HCT116 (cell line): ENCODE results near the gene WDR82. TPM values are rescaled to one million over a fixed set of nuclear protein-coding genes. Genes with fewer than 3 reads are reported as not detected.

Source experiments
- ATAC-seq: fragments of 200-7000 bp; cut with Tn5 transposase; 2 replicates; pipeline ENCODE4 v1.9.1; 2020; ENCODE audit warnings: mild to moderate bottlenecking, moderate library complexity
- BruUV-seq: library from RNA; stranded (reverse); fragments of 400-500 nt; replicated peaks from 2 replicates; lab custom pipeline; 2021; lab: Mats Ljungman, UMichigan
- CTCF ChIA-PET: fragments of 300-600 bp; sonication (Branson Sonifier 250); formaldehyde crosslinking; loops from one replicate; lab custom pipeline; 2021; ENCODE audit warnings: antibody characterized with exemption; lab: Charles Lee
- POLR2A ChIA-PET: fragments of 300-600, 350-600 bp; sonication (Branson Sonifier 250); formaldehyde crosslinking; loops from one replicate; lab custom pipeline; 2021; ENCODE audit warnings: antibody characterized with exemption; lab: Charles Lee
- RAD21 ChIA-PET, 2 experiments: fragments of 300-600 bp; sonication (Branson Sonifier 250); formaldehyde crosslinking; loops; one replicate each; lab custom pipeline; 2023; ENCODE audit warnings: low total read pairs in 2 of 2; ENCODE audit not compliant: uncharacterized antibody in 2 of 2, unreplicated experiment in 2 of 2, low non-redundant PET in 1 of 2; lab: Charles Lee
- DNase-seq: peaks from one replicate; pipeline ENCODE4 v3.0.0-alpha.2; 2010; ENCODE audit warnings: low read depth, low spot score
- H2AFZ ChIP-seq: fragments of 200-600 bp; shearing (Covaris generic), sonication (generic); 2 replicates; pipeline ENCODE4 v1.6.1; 2017; ENCODE audit warnings: low read depth, mixed run types, mixed read lengths, antibody characterized with exemption, low read length; ENCODE audit not compliant: poor library complexity, severe bottlenecking
- H3K27ac ChIP-seq: 2 replicates; pipeline ENCODE4 v1.5.1; 2012; ENCODE audit warnings: low read depth, low read length
- H3K27me3 ChIP-seq: fragments of 200-600 bp; sonication (generic); 2 replicates; pipeline ENCODE4 v1.6.1; 2016; ENCODE audit warnings: mixed run types, low read length, mixed read lengths; ENCODE audit not compliant: insufficient read depth
- H3K36me3 ChIP-seq, 2 experiments: fragments of 200-500 bp in 1 of 2; fragments of 200-600 bp in 1 of 2; sonication (Bioruptor generic) in 1 of 2; sonication (generic) in 1 of 2; 2 replicates each; pipeline versions ENCODE4 v1.5.1 to v1.6.1; 2014 to 2016; ENCODE audit warnings: low read length in 2 of 2, inconsistent platforms in 1 of 2, mixed read lengths in 1 of 2, mixed run types in 1 of 2; ENCODE audit not compliant: insufficient read depth in 2 of 2, control insufficient read depth in 1 of 2
- H3K4me1 ChIP-seq, 2 experiments: fragments of 200-600 bp in 1 of 2; sonication (generic) in 1 of 2; 2 replicates each; pipeline versions ENCODE4 v1.5.1 to v1.6.1; 2012 to 2017; ENCODE audit warnings: low read length in 2 of 2, inconsistent platforms in 1 of 2, mild to moderate bottlenecking in 1 of 2, mixed read lengths in 1 of 2, mixed run types in 1 of 2, moderate library complexity in 1 of 2; ENCODE audit not compliant: insufficient read depth in 2 of 2, control insufficient read depth in 1 of 2
- H3K4me2 ChIP-seq: fragments of 200-600 bp; sonication (generic); 2 replicates; pipeline ENCODE4 v1.6.1; 2017; ENCODE audit warnings: mixed run types, low read length, mixed read lengths
- H3K4me3 ChIP-seq, 2 experiments: fragments of 200-600 bp in 1 of 2; sonication (generic) in 1 of 2; replicated peaks in 1 of 2; 2 replicates each; pipeline ENCODE4 v1.5.1; 2011 to 2016; ENCODE audit warnings: low read length in 2 of 2, control low read depth in 1 of 2, low read depth in 1 of 2, mild to moderate bottlenecking in 1 of 2, mixed read lengths in 1 of 2, mixed run types in 1 of 2
- H3K79me2 ChIP-seq: fragments of 200-600 bp; sonication (generic); 2 replicates; pipeline ENCODE4 v1.6.1; 2017; ENCODE audit warnings: mild to moderate bottlenecking, mixed run types, low read length, moderate library complexity, mixed read lengths; ENCODE audit not compliant: insufficient read depth
- H3K9ac ChIP-seq: fragments of 200-600 bp; sonication (generic); 2 replicates; pipeline ENCODE4 v1.6.1; 2016; ENCODE audit warnings: low read length, mixed read lengths
- H3K9me2 ChIP-seq: fragments of 200-600 bp; sonication (generic), shearing (Covaris generic); 2 replicates; pipeline ENCODE4 v1.6.1; 2017; ENCODE audit warnings: mixed run types, mild to moderate bottlenecking, moderate library complexity; ENCODE audit not compliant: insufficient read depth
- H3K9me3 ChIP-seq, 2 experiments: fragments of 200-500 bp in 1 of 2; fragments of 200-600 bp in 1 of 2; sonication (Bioruptor generic) in 1 of 2; sonication (generic) in 1 of 2; 2 replicates each; pipeline ENCODE4 v1.6.1; 2014 to 2017; ENCODE audit warnings: low read length in 2 of 2, mixed read lengths in 2 of 2, inconsistent platforms in 1 of 2, low read depth in 1 of 2, mild to moderate bottlenecking in 1 of 2, mixed run types in 1 of 2, moderate library complexity in 1 of 2; ENCODE audit not compliant: control insufficient read depth in 1 of 2, insufficient read depth in 1 of 2
- H4K20me1 ChIP-seq: fragments of 200-600 bp; sonication (generic), shearing (Covaris generic); 2 replicates; pipeline ENCODE4 v1.6.1; 2017; ENCODE audit warnings: mixed run types, mild to moderate bottlenecking, moderate library complexity; ENCODE audit not compliant: insufficient read depth
- ELF1 ChIP-seq: IDR thresholded peaks from 2 replicates; pipeline ENCODE4 v1.6.1; 2012; ENCODE audit warnings: low read depth, borderline replicate concordance
- EZH2 ChIP-seq: fragments of 200-600 bp; sonication (generic); IDR thresholded peaks from 2 replicates; pipeline ENCODE4 v1.6.1; 2017; ENCODE audit warnings: antibody characterized with exemption, mixed run types
- JUND ChIP-seq: IDR thresholded peaks from 2 replicates; pipeline ENCODE4 v1.6.1; 2012
- POLR2A ChIP-seq: IDR thresholded peaks from 2 replicates; pipeline ENCODE4 v1.7.0; 2011; ENCODE audit warnings: borderline replicate concordance; ENCODE audit not compliant: insufficient read depth, insufficient read length; ENCODE audit errors: extremely low read depth
- RAD21 ChIP-seq: IDR thresholded peaks from 2 replicates; pipeline ENCODE4 v1.6.1; 2012; ENCODE audit warnings: low read depth, mild to moderate bottlenecking
- SP1 ChIP-seq: IDR thresholded peaks from 2 replicates; pipeline ENCODE4 v1.6.1; 2012; ENCODE audit warnings: low read depth
- ZFX ChIP-seq: fragments of 450-650 bp; IDR thresholded peaks from 2 replicates; pipeline ENCODE4 v1.6.1; 2017
- intact Hi-C: fragments of 100-400 bp; cut with micrococcal nuclease; formaldehyde crosslinking; loops from 2 replicates; pipeline ENCODE4 v1.10.0; 2022
- total RNA-seq: library from RNA; stranded (reverse); gene quantifications from one replicate; pipeline ENCODE4 v1.2.1, GENCODE V29; 2021; ENCODE audit not compliant: unreplicated experiment
- TF ChIP-seq, protein P1 (sequence below): IDR thresholded peaks from 2 replicates; pipeline ENCODE4 v1.6.1; 2012; ENCODE audit warnings: low read depth
- TF ChIP-seq, protein P2 (sequence below): IDR thresholded peaks from 2 replicates; pipeline ENCODE4 v1.6.1; 2012
- TF ChIP-seq, protein P3 (sequence below), 3 experiments: fragments of 200-600 bp in 1 of 3; sonication (generic) in 1 of 3; IDR thresholded peaks in 2 of 3; conservative IDR thresholded peaks in 1 of 3; 2 replicates each; pipeline ENCODE4 v1.5.1; 2012 to 2017; ENCODE audit warnings: low read depth in 2 of 3, low read length in 2 of 3, antibody characterized with exemption in 1 of 3, borderline replicate concordance in 1 of 3, control low read depth in 1 of 3, mild to moderate bottlenecking in 1 of 3, mixed read lengths in 1 of 3, mixed run types in 1 of 3, moderate library complexity in 1 of 3; ENCODE audit not compliant: insufficient read depth in 1 of 3
- TF ChIP-seq, protein P4 (sequence below): IDR thresholded peaks from 2 replicates; pipeline ENCODE4 v1.6.1; 2011; ENCODE audit warnings: mild to moderate bottlenecking, low read length, moderate library complexity; ENCODE audit not compliant: insufficient replicate concordance; ENCODE audit errors: extremely low read depth

Gene WDR82
- total RNA-seq, 1 experiment from 2014 or later = 89.7 TPM

DNA sequence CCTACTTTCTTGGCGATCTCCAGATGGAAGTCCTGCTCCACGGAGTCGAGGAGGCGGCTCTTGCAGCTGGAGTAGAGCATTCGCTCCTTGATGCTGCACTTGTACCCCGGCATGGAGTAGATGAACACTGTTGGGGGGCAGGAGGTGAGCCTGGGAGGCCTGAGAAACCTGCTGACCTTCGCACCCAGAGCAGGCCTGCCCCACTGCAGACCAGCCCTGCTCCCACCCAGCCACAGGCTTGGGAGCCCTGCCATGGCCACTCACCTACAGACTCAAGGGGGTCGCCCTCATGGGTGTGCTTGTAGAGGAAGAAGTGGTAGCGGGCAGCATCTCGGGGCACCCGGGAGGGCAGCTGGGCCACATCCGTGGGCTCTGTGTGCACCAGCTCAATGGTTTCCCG lies 48.8 kb downstream of the WDR82 start:
- TF ChIP-seq, protein P1, sequence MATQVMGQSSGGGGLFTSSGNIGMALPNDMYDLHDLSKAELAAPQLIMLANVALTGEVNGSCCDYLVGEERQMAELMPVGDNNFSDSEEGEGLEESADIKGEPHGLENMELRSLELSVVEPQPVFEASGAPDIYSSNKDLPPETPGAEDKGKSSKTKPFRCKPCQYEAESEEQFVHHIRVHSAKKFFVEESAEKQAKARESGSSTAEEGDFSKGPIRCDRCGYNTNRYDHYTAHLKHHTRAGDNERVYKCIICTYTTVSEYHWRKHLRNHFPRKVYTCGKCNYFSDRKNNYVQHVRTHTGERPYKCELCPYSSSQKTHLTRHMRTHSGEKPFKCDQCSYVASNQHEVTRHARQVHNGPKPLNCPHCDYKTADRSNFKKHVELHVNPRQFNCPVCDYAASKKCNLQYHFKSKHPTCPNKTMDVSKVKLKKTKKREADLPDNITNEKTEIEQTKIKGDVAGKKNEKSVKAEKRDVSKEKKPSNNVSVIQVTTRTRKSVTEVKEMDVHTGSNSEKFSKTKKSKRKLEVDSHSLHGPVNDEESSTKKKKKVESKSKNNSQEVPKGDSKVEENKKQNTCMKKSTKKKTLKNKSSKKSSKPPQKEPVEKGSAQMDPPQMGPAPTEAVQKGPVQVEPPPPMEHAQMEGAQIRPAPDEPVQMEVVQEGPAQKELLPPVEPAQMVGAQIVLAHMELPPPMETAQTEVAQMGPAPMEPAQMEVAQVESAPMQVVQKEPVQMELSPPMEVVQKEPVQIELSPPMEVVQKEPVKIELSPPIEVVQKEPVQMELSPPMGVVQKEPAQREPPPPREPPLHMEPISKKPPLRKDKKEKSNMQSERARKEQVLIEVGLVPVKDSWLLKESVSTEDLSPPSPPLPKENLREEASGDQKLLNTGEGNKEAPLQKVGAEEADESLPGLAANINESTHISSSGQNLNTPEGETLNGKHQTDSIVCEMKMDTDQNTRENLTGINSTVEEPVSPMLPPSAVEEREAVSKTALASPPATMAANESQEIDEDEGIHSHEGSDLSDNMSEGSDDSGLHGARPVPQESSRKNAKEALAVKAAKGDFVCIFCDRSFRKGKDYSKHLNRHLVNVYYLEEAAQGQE = no peak
- TF ChIP-seq, protein P2, sequence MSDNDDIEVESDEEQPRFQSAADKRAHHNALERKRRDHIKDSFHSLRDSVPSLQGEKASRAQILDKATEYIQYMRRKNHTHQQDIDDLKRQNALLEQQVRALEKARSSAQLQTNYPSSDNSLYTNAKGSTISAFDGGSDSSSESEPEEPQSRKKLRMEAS = no peak
- no peak for TF ChIP-seq ELF1
- TF ChIP-seq RAD21 = no peak
- TF ChIP-seq POLR2A = no peak
- TF ChIP-seq ZFX = no peak
- TF ChIP-seq SP1 = no peak
- no peak for TF ChIP-seq EZH2
- TF ChIP-seq JUND = no peak
- TF ChIP-seq, protein P3, sequence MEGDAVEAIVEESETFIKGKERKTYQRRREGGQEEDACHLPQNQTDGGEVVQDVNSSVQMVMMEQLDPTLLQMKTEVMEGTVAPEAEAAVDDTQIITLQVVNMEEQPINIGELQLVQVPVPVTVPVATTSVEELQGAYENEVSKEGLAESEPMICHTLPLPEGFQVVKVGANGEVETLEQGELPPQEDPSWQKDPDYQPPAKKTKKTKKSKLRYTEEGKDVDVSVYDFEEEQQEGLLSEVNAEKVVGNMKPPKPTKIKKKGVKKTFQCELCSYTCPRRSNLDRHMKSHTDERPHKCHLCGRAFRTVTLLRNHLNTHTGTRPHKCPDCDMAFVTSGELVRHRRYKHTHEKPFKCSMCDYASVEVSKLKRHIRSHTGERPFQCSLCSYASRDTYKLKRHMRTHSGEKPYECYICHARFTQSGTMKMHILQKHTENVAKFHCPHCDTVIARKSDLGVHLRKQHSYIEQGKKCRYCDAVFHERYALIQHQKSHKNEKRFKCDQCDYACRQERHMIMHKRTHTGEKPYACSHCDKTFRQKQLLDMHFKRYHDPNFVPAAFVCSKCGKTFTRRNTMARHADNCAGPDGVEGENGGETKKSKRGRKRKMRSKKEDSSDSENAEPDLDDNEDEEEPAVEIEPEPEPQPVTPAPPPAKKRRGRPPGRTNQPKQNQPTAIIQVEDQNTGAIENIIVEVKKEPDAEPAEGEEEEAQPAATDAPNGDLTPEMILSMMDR (IDR thresholded peaks at IDR 0.05 in 2 of 3, conservative IDR thresholded peaks at IDR 0.05 in 1 of 3; ENCODE audit: borderline replicate concordance in 1 of 3, insufficient read depth in 1 of 3, low read depth in 2 of 3, low read length in 2 of 3) = no peak
- TF ChIP-seq, protein P4, sequence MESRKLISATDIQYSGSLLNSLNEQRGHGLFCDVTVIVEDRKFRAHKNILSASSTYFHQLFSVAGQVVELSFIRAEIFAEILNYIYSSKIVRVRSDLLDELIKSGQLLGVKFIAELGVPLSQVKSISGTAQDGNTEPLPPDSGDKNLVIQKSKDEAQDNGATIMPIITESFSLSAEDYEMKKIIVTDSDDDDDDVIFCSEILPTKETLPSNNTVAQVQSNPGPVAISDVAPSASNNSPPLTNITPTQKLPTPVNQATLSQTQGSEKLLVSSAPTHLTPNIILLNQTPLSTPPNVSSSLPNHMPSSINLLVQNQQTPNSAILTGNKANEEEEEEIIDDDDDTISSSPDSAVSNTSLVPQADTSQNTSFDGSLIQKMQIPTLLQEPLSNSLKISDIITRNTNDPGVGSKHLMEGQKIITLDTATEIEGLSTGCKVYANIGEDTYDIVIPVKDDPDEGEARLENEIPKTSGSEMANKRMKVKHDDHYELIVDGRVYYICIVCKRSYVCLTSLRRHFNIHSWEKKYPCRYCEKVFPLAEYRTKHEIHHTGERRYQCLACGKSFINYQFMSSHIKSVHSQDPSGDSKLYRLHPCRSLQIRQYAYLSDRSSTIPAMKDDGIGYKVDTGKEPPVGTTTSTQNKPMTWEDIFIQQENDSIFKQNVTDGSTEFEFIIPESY = no peak
- H3K4me2 ChIP-seq = no peak overlapping the region
- H3K9ac ChIP-seq = no peak overlapping the region
- H2AFZ ChIP-seq = no peak overlapping the region
- intact Hi-C loops = no loop called here
- H3K9me3 ChIP-seq = no peaks in the 10 kb centered on the region
- H3K36me3 ChIP-seq = peaks cover 17% of the 10 kb centered on the region in 2 experiments; a peak in 3 of 4 replicates
- no peak overlapping the region for H3K4me3 ChIP-seq
- H3K79me2 ChIP-seq = no peaks in the 10 kb centered on the region
- H3K9me2 ChIP-seq = no peaks in the 10 kb centered on the region
- ChIA-PET RAD21 (no interaction called here), CTCF (no interaction called here), POLR2A (no interaction called here)
- H3K27me3 ChIP-seq = no peaks in the 10 kb centered on the region
- ATAC-seq (no peak), DNase-seq (no peak)
- H3K27ac ChIP-seq = no peak overlapping the region
- H3K4me1 ChIP-seq = no peaks in the 10 kb centered on the region
- H4K20me1 ChIP-seq = no peaks in the 10 kb centered on the region
- BruUV-seq = no TSS peak
